Retina (tissue), 1 donor: ENCODE data around the gene EEPD1.

Experiments used
- DNase-seq: peaks from one replicate; pipeline ENCODE4 v3.0.0-alpha.2; 2016

Gene EEPD1

GRCh38 chr7:36157527-36158320 is 4.7 kb downstream of the EEPD1 start:
- no peak for DNase-seq

- no peak for DNase-seq
Measured at GRCh38 chr7:36158321-36158605, 5.2 kb downstream of the EEPD1 start.

GRCh38 chr7:36159618-36160017 is 6.6 kb downstream of the EEPD1 start:
- DNase-seq = no peak

- DNase-seq = no peak
Measured at GRCh38 chr7:36160313-36160712, 7.3 kb downstream of the EEPD1 start.

- DNase-seq = no peak
Measured at GRCh38 chr7:36161996-36162395, 8.9 kb downstream of the EEPD1 start.

GRCh38 chr7:36165059-36165458 is 12.0 kb downstream of the EEPD1 start:
- DNase-seq = no peak

- DNase-seq = no peak
Measured at GRCh38 chr7:36165802-36166201, 12.7 kb downstream of the EEPD1 start.

- no peak for DNase-seq
Measured at GRCh38 chr7:36167403-36168050, 14.5 kb downstream of the EEPD1 start.

GRCh38 chr7:36171503-36171902 is 18.4 kb downstream of the EEPD1 start:
- no peak for DNase-seq

GRCh38 chr7:36175886-36176285 is 22.8 kb downstream of the EEPD1 start:
- DNase-seq = no peak

- no peak for DNase-seq
Measured at GRCh38 chr7:36176697-36177096, 23.6 kb downstream of the EEPD1 start.

- no peak for DNase-seq
Measured at GRCh38 chr7:36180121-36180520, 27.1 kb downstream of the EEPD1 start.

- no peak for DNase-seq
Measured at GRCh38 chr7:36181668-36182067, 28.6 kb downstream of the EEPD1 start.

- no peak for DNase-seq
Measured at GRCh38 chr7:36182854-36183604, 30.0 kb downstream of the EEPD1 start.

GRCh38 chr7:36185092-36185491 is 32.0 kb downstream of the EEPD1 start:
- no peak for DNase-seq

- DNase-seq = no peak
Measured at GRCh38 chr7:36185756-36186155, 32.7 kb downstream of the EEPD1 start.

GRCh38 chr7:36186359-36187121 is 33.5 kb downstream of the EEPD1 start:
- DNase-seq = no peak

GRCh38 chr7:36188266-36188665 is 35.2 kb downstream of the EEPD1 start:
- no peak for DNase-seq

GRCh38 chr7:36188906-36189305 is 35.9 kb downstream of the EEPD1 start:
- DNase-seq = no peak

GRCh38 chr7:36190447-36191291 is 37.6 kb downstream of the EEPD1 start:
- no peak for DNase-seq

GRCh38 chr7:36191292-36191920 is 38.4 kb downstream of the EEPD1 start:
- no peak for DNase-seq
